Measurements from ENCODE around the gene DNAH1. TPM values are rescaled to one million over a fixed set of nuclear protein-coding genes. Genes with fewer than 3 reads are reported as not detected.

The DNAH1 gene
- total and polyA plus RNA-seq, 2 donors (not counting 1 experiment from before 2014, with no cell fraction given) = 47.2 to 59.2 TPM

DNA sequence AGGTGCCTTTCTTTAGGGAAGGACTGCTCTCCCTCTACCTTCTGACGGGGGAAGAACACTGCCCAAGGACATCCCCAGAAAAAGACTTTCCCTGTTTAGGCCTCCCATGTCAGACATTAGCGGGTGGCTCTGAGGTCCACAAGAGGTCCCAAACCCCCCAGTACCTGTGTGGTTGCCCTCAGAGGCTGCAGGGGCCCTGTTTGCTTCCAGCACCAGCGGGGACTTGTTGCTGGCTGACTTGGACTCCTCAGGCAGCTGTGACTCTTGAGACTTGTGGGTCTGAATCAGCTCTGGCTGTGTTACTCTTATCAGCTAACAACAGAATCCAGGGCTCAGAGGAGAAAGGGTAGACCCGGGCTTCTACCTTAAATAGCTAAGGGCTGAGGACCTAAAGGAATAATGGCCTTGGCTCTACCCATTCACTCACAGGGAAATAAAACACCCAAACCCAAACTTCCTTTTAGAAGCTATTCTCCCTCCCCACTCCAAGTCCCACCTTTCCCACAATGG lies 89.5 kb downstream of the DNAH1 start:
- no peak overlapping the region for H3K9ac ChIP-seq (ENCODE audit: low read length)
- peaks cover 32% of the 10 kb centered on the region for H3K79me2 ChIP-seq (ENCODE audit: control insufficient read depth, insufficient read depth, low read length)
- Mint-ChIP-seq H3K9me3 (ENCODE audit: insufficient read depth) (no peaks in the 10 kb centered on the region), H3K4me1 (peaks cover 16% of the 10 kb centered on the region), H3K4me3 (no peak overlapping the region), H3K27ac (no peak overlapping the region), H3K27me3 (no peaks in the 10 kb centered on the region)
- H3K36me3 ChIP-seq (replicated peaks in 1 of 2; ENCODE audit: control extremely low read depth in 1 of 2, control insufficient read depth in 1 of 2, extremely low read depth in 1 of 2, insufficient read depth in 2 of 2, low read length in 1 of 2) = peaks cover 4 to 81% of the 10 kb centered on the region in 2 experiments
- no peak overlapping the region for H3K27ac ChIP-seq (ENCODE audit: low read length in 2 of 2)
- DNase-seq (no peak), ATAC-seq (ENCODE audit: low read depth) (no peak)
- TF ChIP-seq, protein P1, sequence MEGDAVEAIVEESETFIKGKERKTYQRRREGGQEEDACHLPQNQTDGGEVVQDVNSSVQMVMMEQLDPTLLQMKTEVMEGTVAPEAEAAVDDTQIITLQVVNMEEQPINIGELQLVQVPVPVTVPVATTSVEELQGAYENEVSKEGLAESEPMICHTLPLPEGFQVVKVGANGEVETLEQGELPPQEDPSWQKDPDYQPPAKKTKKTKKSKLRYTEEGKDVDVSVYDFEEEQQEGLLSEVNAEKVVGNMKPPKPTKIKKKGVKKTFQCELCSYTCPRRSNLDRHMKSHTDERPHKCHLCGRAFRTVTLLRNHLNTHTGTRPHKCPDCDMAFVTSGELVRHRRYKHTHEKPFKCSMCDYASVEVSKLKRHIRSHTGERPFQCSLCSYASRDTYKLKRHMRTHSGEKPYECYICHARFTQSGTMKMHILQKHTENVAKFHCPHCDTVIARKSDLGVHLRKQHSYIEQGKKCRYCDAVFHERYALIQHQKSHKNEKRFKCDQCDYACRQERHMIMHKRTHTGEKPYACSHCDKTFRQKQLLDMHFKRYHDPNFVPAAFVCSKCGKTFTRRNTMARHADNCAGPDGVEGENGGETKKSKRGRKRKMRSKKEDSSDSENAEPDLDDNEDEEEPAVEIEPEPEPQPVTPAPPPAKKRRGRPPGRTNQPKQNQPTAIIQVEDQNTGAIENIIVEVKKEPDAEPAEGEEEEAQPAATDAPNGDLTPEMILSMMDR (IDR thresholded peaks at IDR 0.05) = no peak
- intact Hi-C loops (cut with micrococcal nuclease) = no loop called here
- CTCF ChIA-PET = interaction anchor here (0.6 kb wide), 1 partner anchor 254 kb away, joined by 3 read pairs; no protein-coding TSS in a partner anchor
- H2AFZ ChIP-seq (ENCODE audit: insufficient read depth, low read depth, low read length, poor library complexity, severe bottlenecking) = no peak overlapping the region
- H3K4me1 ChIP-seq (ENCODE audit: control insufficient read depth in 2 of 2, insufficient read depth in 2 of 2, low read length in 2 of 2) = peaks cover 10 to 19% of the 10 kb centered on the region in 2 donors
- no peak overlapping the region for H3K4me2 ChIP-seq (replicated peaks; ENCODE audit: low read depth, low read length, poor library complexity, severe bottlenecking)
- H3K9me3 ChIP-seq (ENCODE audit: control extremely low read depth in 1 of 3, control insufficient read depth in 2 of 3, insufficient read depth in 1 of 3, low read length in 2 of 3) = no peaks in the 10 kb centered on the region
- no peak overlapping the region for H3K4me3 ChIP-seq (ENCODE audit: control extremely low read depth in 1 of 5, extremely low read depth in 1 of 5, insufficient read depth in 1 of 5, low read depth in 2 of 5, low read length in 4 of 5)
- POLR2A ChIA-PET = interaction anchor here (0.6 kb wide), 1 partner anchor 20 kb away, joined by 3 read pairs; no protein-coding TSS in a partner anchor
- 100% methylated on average over 3 of the region's 4 CpGs for WGBS (ENCODE audit: insufficient coverage)
- H3K27me3 ChIP-seq (replicated peaks in 1 of 4; ENCODE audit: control extremely low read depth in 1 of 4, control insufficient read depth in 3 of 4, insufficient read depth in 4 of 4, low read length in 3 of 4) = no peaks in the 10 kb centered on the region
- H4K20me1 ChIP-seq (ENCODE audit: control insufficient read depth, insufficient read depth, low read length, poor library complexity, severe bottlenecking) = peaks cover 14% of the 10 kb centered on the region

DNA sequence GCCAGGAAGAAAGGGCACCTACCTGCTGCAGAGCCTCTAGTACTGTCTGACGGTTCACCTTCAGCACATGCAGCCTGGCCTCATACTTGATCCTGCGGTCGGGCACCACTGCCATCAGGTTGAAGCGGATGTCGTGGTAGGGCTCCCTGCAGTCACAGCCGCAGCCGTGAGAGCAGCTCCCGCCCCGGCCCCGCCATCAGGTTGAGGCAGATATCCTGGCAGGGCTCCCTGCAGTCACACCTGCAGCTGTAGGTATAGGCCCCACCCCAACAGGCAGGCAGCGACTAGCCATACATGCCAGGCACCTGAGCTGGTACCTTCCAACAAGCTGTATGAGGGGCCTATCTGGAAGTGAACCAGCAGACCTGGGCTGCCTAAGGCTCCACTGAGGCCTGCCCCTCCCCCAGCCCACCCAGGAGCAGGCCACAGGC lies 90.1 kb downstream of the DNAH1 start:
- Histone ChIP-seq H3K4me2 (replicated peaks; ENCODE audit: low read depth, low read length, poor library complexity, severe bottlenecking) (no peak overlapping the region), H3K9ac (ENCODE audit: low read length) (no peak overlapping the region), H2AFZ (ENCODE audit: insufficient read depth, low read depth, low read length, poor library complexity, severe bottlenecking) (no peak overlapping the region), H3K9me3 (ENCODE audit: control extremely low read depth in 1 of 3, control insufficient read depth in 2 of 3, insufficient read depth in 1 of 3, low read length in 2 of 3) (no peaks in the 10 kb centered on the region), H3K36me3 (replicated peaks in 1 of 2; ENCODE audit: control extremely low read depth in 1 of 2, control insufficient read depth in 1 of 2, extremely low read depth in 1 of 2, insufficient read depth in 2 of 2, low read length in 1 of 2) (peaks cover 4 to 76% of the 10 kb centered on the region in 2 experiments), H3K27ac (ENCODE audit: low read length in 2 of 2) (no peak overlapping the region), H3K4me1 (ENCODE audit: control insufficient read depth in 2 of 2, insufficient read depth in 2 of 2, low read length in 2 of 2) (peaks cover 13 to 25% of the 10 kb centered on the region in 2 donors), H3K4me3 (ENCODE audit: control extremely low read depth in 1 of 5, extremely low read depth in 1 of 5, insufficient read depth in 1 of 5, low read depth in 2 of 5, low read length in 4 of 5) (no peak overlapping the region), H4K20me1 (ENCODE audit: control insufficient read depth, insufficient read depth, low read length, poor library complexity, severe bottlenecking) (peaks cover 14% of the 10 kb centered on the region), H3K79me2 (ENCODE audit: control insufficient read depth, insufficient read depth, low read length) (peaks cover 32% of the 10 kb centered on the region), H3K27me3 (replicated peaks in 1 of 4; ENCODE audit: control extremely low read depth in 1 of 4, control insufficient read depth in 3 of 4, insufficient read depth in 4 of 4, low read length in 3 of 4) (no peaks in the 10 kb centered on the region)
- Mint-ChIP-seq H3K27me3 (no peaks in the 10 kb centered on the region), H3K27ac (no peak overlapping the region), H3K9me3 (ENCODE audit: insufficient read depth) (no peaks in the 10 kb centered on the region), H3K4me3 (no peak overlapping the region), H3K4me1 (peaks cover 21% of the 10 kb centered on the region)
- intact Hi-C loops (cut with micrococcal nuclease) = no loop called here
- DNase-seq = no peak
- ChIA-PET POLR2A (interaction anchor here (0.6 kb wide), 1 partner anchor 19 kb away, joined by 3 read pairs; no protein-coding TSS in a partner anchor), CTCF (no interaction called here)
- no peak for ATAC-seq (ENCODE audit: low read depth)
- TF ChIP-seq EZH2 (IDR thresholded peaks at IDR 0.05; ENCODE audit: borderline replicate concordance, insufficient read depth, low read depth, low read length, poor library complexity, severe bottlenecking) = no peak
- TF ChIP-seq, protein P1 (IDR thresholded peaks at IDR 0.05) = no peak
- WGBS (ENCODE audit: insufficient coverage) = 98% methylated on average over 10 of the region's 11 CpGs
